SK-N-SH treated with all-trans-retinoic acid at 6 μM for 48 hours (cell line): ENCODE results near the gene RFC1.

Source experiments
- BACH2 ChIP-seq: fragments of 250-450 bp; sonication (Bioruptor Pico); IDR thresholded peaks from 2 replicates; pipeline ENCODE4 v1.9.0; 2021; ENCODE audit warnings: mild to moderate bottlenecking, borderline replicate concordance
- PATZ1 ChIP-seq: fragments of 250-450 bp; sonication (Bioruptor Pico); IDR thresholded peaks from 2 replicates; pipeline ENCODE4 v1.8.0; 2020; ENCODE audit warnings: mild to moderate bottlenecking, moderate library complexity, borderline replicate concordance

GRCh38 chr4:39346856-39347519 is 19.2 kb downstream of the RFC1 start:
- TF ChIP-seq BACH2 = no peak
- no peak for TF ChIP-seq PATZ1 (CRISPR knock-in tag)
